Measurements from ENCODE around the gene SIL1. TPM values are rescaled to one million over a fixed set of nuclear protein-coding genes. Genes with fewer than 3 reads are reported as not detected.
A peak's percentile ranks its signal among the peaks of the same experiment; 100 is the strongest.

SIL1 gene
- total and polyA plus RNA-seq, 2 donors (not counting 1 experiment from before 2014, with no cell fraction given), result 66.4 to 85.5 TPM

GRCh38 chr5:138968601-138969000 lies 229.6 kb downstream of the SIL1 start:
- peaks cover 3% of the 10 kb centered on the region for H3K4me1 ChIP-seq (ENCODE audit: control insufficient read depth, extremely low read depth, insufficient read depth, low read length)
- no peak overlapping the region for H3K4me3 ChIP-seq (replicated peaks in 1 of 4; ENCODE audit: control extremely low read depth in 1 of 4, insufficient read depth in 1 of 4, low read depth in 3 of 4, low read length in 4 of 4)
- TF ChIP-seq CTCF (conservative IDR thresholded peaks at IDR 0.05 in 1 of 2, IDR thresholded peaks at IDR 0.05 in 1 of 2; ENCODE audit: low read depth in 1 of 2, low read length in 2 of 2), result no peak
- DNase-seq (ENCODE audit: low read depth in 2 of 2), result no peak
- H4K20me1 ChIP-seq (ENCODE audit: control insufficient read depth, extremely low read depth, insufficient read depth, low read length), result no peaks in the 10 kb centered on the region
- no peak overlapping the region for H3K9ac ChIP-seq (ENCODE audit: insufficient read depth, low read length)
- H3K4me2 ChIP-seq (ENCODE audit: extremely low read depth, insufficient read depth, low read length), result no peak overlapping the region
- H3K27ac ChIP-seq (ENCODE audit: insufficient read depth, low read length), result no peak overlapping the region
- no peaks in the 10 kb centered on the region for H3K36me3 ChIP-seq (ENCODE audit: control insufficient read depth, insufficient read depth, low read length)
- no peaks in the 10 kb centered on the region for H3K9me3 ChIP-seq (ENCODE audit: control insufficient read depth, insufficient read depth, low read depth, low read length)
- H3K27me3 ChIP-seq (ENCODE audit: control insufficient read depth, insufficient read depth, low read length), result no peaks in the 10 kb centered on the region
- H2AFZ ChIP-seq (ENCODE audit: low read length), result no peak overlapping the region
- H3K79me2 ChIP-seq (ENCODE audit: control insufficient read depth, insufficient read depth, low read length), result no peaks in the 10 kb centered on the region

GRCh38 chr5:138967791-138968448 lies 230.2 kb downstream of the SIL1 start:
- no peak overlapping the region for H3K4me3 ChIP-seq (replicated peaks in 1 of 4; ENCODE audit: control extremely low read depth in 1 of 4, insufficient read depth in 1 of 4, low read depth in 3 of 4, low read length in 4 of 4)
- no peak overlapping the region for H3K27ac ChIP-seq (ENCODE audit: insufficient read depth, low read length)
- H3K4me2 ChIP-seq (ENCODE audit: extremely low read depth, insufficient read depth, low read length), result no peak overlapping the region
- peaks cover 3% of the 10 kb centered on the region for H3K4me1 ChIP-seq (ENCODE audit: control insufficient read depth, extremely low read depth, insufficient read depth, low read length)
- DNase-seq (ENCODE audit: low read depth in 2 of 2), result peak in 1 of 2 donors; percentile 41
- TF ChIP-seq EZH2 (IDR thresholded peaks at IDR 0.05; ENCODE audit: low read length, missing control alignments) (no peak), CTCF (conservative IDR thresholded peaks at IDR 0.05 in 1 of 2, IDR thresholded peaks at IDR 0.05 in 1 of 2; ENCODE audit: low read depth in 1 of 2, low read length in 2 of 2) (no peak)
- H3K9me3 ChIP-seq (ENCODE audit: control insufficient read depth, insufficient read depth, low read depth, low read length), result no peaks in the 10 kb centered on the region
- no peaks in the 10 kb centered on the region for H3K36me3 ChIP-seq (ENCODE audit: control insufficient read depth, insufficient read depth, low read length)
- no peaks in the 10 kb centered on the region for H3K27me3 ChIP-seq (ENCODE audit: control insufficient read depth, insufficient read depth, low read length)
- H4K20me1 ChIP-seq (ENCODE audit: control insufficient read depth, extremely low read depth, insufficient read depth, low read length), result no peaks in the 10 kb centered on the region
- no peaks in the 10 kb centered on the region for H3K79me2 ChIP-seq (ENCODE audit: control insufficient read depth, insufficient read depth, low read length)
- no peak overlapping the region for H3K9ac ChIP-seq (ENCODE audit: insufficient read depth, low read length)
- H2AFZ ChIP-seq (ENCODE audit: low read length), result no peak overlapping the region

GRCh38 chr5:138966236-138966985 lies 231.8 kb downstream of the SIL1 start:
- H3K27ac ChIP-seq (ENCODE audit: insufficient read depth, low read length), result no peak overlapping the region
- no peak overlapping the region for H2AFZ ChIP-seq (ENCODE audit: low read length)
- H3K27me3 ChIP-seq (ENCODE audit: control insufficient read depth, insufficient read depth, low read length), result no peaks in the 10 kb centered on the region
- H3K36me3 ChIP-seq (ENCODE audit: control insufficient read depth, insufficient read depth, low read length), result no peaks in the 10 kb centered on the region
- H3K4me1 ChIP-seq (ENCODE audit: control insufficient read depth, extremely low read depth, insufficient read depth, low read length), result peaks cover 3% of the 10 kb centered on the region
- TF ChIP-seq CTCF (conservative IDR thresholded peaks at IDR 0.05 in 1 of 2, IDR thresholded peaks at IDR 0.05 in 1 of 2; ENCODE audit: low read depth in 1 of 2, low read length in 2 of 2), result no peak
- TF ChIP-seq EZH2 (IDR thresholded peaks at IDR 0.05; ENCODE audit: low read length, missing control alignments), result no peak
- no peak for DNase-seq (ENCODE audit: low read depth in 2 of 2)
- H3K79me2 ChIP-seq (ENCODE audit: control insufficient read depth, insufficient read depth, low read length), result no peaks in the 10 kb centered on the region
- H4K20me1 ChIP-seq (ENCODE audit: control insufficient read depth, extremely low read depth, insufficient read depth, low read length), result no peaks in the 10 kb centered on the region
- no peak overlapping the region for H3K4me3 ChIP-seq (replicated peaks in 1 of 4; ENCODE audit: control extremely low read depth in 1 of 4, insufficient read depth in 1 of 4, low read depth in 3 of 4, low read length in 4 of 4)
- H3K9me3 ChIP-seq (ENCODE audit: control insufficient read depth, insufficient read depth, low read depth, low read length), result no peaks in the 10 kb centered on the region
- H3K9ac ChIP-seq (ENCODE audit: insufficient read depth, low read length), result no peak overlapping the region
- no peak overlapping the region for H3K4me2 ChIP-seq (ENCODE audit: extremely low read depth, insufficient read depth, low read length)

Data from fibroblast of lung (primary cell).